Measurements from ENCODE around the gene DGAT2L6. TPM values are rescaled to one million over a fixed set of nuclear protein-coding genes. Genes with fewer than 3 reads are reported as not detected.

The DGAT2L6 gene
- total and polyA plus RNA-seq, 8 donors = not detected

- 47 to 62% methylated on average over 2 of the region's 2 CpGs for WGBS, 2 donors
Measured at GRCh38 chrX:70252491-70252890, 75.2 kb downstream of the DGAT2L6 start.

GRCh38 chrX:70253377-70254062 is 76.2 kb downstream of the DGAT2L6 start:
- no peak for ATAC-seq
- intact Hi-C loops (cut with DNase I) = no loop called here
- Histone ChIP-seq H3K27me3 (peaks cover 0 to 14% (median 0%) of the 10 kb centered on the region in 4 donors), H3K36me3 (no peaks in the 10 kb centered on the region), H3K4me1 (no peaks in the 10 kb centered on the region), H3K27ac (no peak overlapping the region), H3K4me3 (no peak overlapping the region), H3K9me3 (no peaks in the 10 kb centered on the region)
- no peak for TF ChIP-seq CTCF (IDR thresholded peaks at IDR 0.05)
- no peak for DNase-seq
- FAIRE-seq = no peak
- 77 to 84% methylated on average over 3 of the region's 3 CpGs for WGBS, 2 donors

More at GRCh38 chrX:70252491-70252890, 75.2 kb downstream of the DGAT2L6 start:
- H3K27me3 ChIP-seq = peaks cover 0 to 19% (median 0%) of the 10 kb centered on the region in 4 donors
- DNase-seq = no peak
- no peaks in the 10 kb centered on the region for H3K36me3 ChIP-seq
- no peak for ATAC-seq
- H3K4me3 ChIP-seq = no peak overlapping the region
- intact Hi-C loops (cut with DNase I) = no loop called here
- no peaks in the 10 kb centered on the region for H3K9me3 ChIP-seq
- H3K4me1 ChIP-seq = no peaks in the 10 kb centered on the region
- H3K27ac ChIP-seq = no peak overlapping the region
- FAIRE-seq = no peak
- TF ChIP-seq CTCF (IDR thresholded peaks at IDR 0.05) = no peak

- intact Hi-C loops (cut with DNase I) = no loop called here
- peaks cover 0 to 14% (median 0%) of the 10 kb centered on the region in 4 donors for H3K27me3 ChIP-seq
- H3K27ac ChIP-seq = no peak overlapping the region
- H3K4me1 ChIP-seq = no peaks in the 10 kb centered on the region
- 82 to 91% methylated on average over 1 of the region's 1 CpG for WGBS, 2 donors
- no peak overlapping the region for H3K4me3 ChIP-seq
- no peaks in the 10 kb centered on the region for H3K36me3 ChIP-seq
- H3K9me3 ChIP-seq = no peaks in the 10 kb centered on the region
- FAIRE-seq (no peak), ATAC-seq (no peak), DNase-seq (no peak)
- TF ChIP-seq CTCF (IDR thresholded peaks at IDR 0.05) = no peak
Measured at GRCh38 chrX:70254063-70254400, 76.7 kb downstream of the DGAT2L6 start.

GRCh38 chrX:70254909-70255308 is 77.6 kb downstream of the DGAT2L6 start:
- H3K36me3 ChIP-seq = no peaks in the 10 kb centered on the region
- H3K4me3 ChIP-seq = no peak overlapping the region
- ATAC-seq (no peak), DNase-seq (no peak), FAIRE-seq (no peak)
- H3K27me3 ChIP-seq = peaks cover 0 to 14% (median 0%) of the 10 kb centered on the region in 4 donors
- TF ChIP-seq CTCF (IDR thresholded peaks at IDR 0.05) = no peak
- H3K9me3 ChIP-seq = no peaks in the 10 kb centered on the region
- 87 to 96% methylated on average over 3 of the region's 3 CpGs for WGBS, 2 donors
- H3K27ac ChIP-seq = no peak overlapping the region
- intact Hi-C loops (cut with DNase I) = no loop called here
- H3K4me1 ChIP-seq = no peaks in the 10 kb centered on the region

Other genes starting within 250 kb of the DGAT2L6 start
- gene AWAT2, start 127.5 kb upstream of the DGAT2L6 start, total RNA-seq = not detected
- not detected for gene AWAT2, start 127.5 kb upstream of the DGAT2L6 start, polyA plus RNA-seq
- not detected for gene OTUD6A, start 115.0 kb upstream of the DGAT2L6 start, total RNA-seq
- not detected for gene OTUD6A, start 115.0 kb upstream of the DGAT2L6 start, polyA plus RNA-seq
- 10 to 100 TPM; 42.5 to 68.8 (median 52.1) TPM for gene IGBP1, start 44.0 kb upstream of the DGAT2L6 start, total RNA-seq
- gene IGBP1, start 44.0 kb upstream of the DGAT2L6 start, polyA plus RNA-seq = 10 to 100 TPM; 44.8 to 45.8 TPM
- not detected for gene AWAT1, start 57.2 kb downstream of the DGAT2L6 start, total RNA-seq
- gene AWAT1, start 57.2 kb downstream of the DGAT2L6 start, polyA plus RNA-seq = not detected
- under 1 TPM in 2 of 6 donors, not detected in 4; 0.20 to 0.32 TPM for gene P2RY4, start 82.7 kb downstream of the DGAT2L6 start, total RNA-seq
- under 1 TPM; 0.09 to 0.11 TPM for gene P2RY4, start 82.7 kb downstream of the DGAT2L6 start, polyA plus RNA-seq
- gene ARR3, start 90.9 kb downstream of the DGAT2L6 start, total RNA-seq = not detected
- not detected for gene ARR3, start 90.9 kb downstream of the DGAT2L6 start, polyA plus RNA-seq
- not detected for gene RAB41, start 104.7 kb downstream of the DGAT2L6 start, total RNA-seq
- not detected for gene RAB41, start 104.7 kb downstream of the DGAT2L6 start, polyA plus RNA-seq
- 10 to 100 TPM in 4 of 6 donors, 1 to 10 TPM in 2; 7.4 to 18.3 (median 12.4) TPM for gene PDZD11, start 112.4 kb downstream of the DGAT2L6 start, total RNA-seq
- gene PDZD11, start 112.4 kb downstream of the DGAT2L6 start, polyA plus RNA-seq = 10 to 100 TPM; 28.7 to 30.9 TPM
- under 1 TPM in 5 of 6 donors, not detected in 1; 0.09 to 0.72 (median 0.29) TPM for gene KIF4A, start 112.6 kb downstream of the DGAT2L6 start, total RNA-seq
- gene KIF4A, start 112.6 kb downstream of the DGAT2L6 start, polyA plus RNA-seq = under 1 TPM; 0.04 to 0.09 TPM
- not detected for gene GDPD2, start 245.8 kb downstream of the DGAT2L6 start, total RNA-seq
- not detected for gene GDPD2, start 245.8 kb downstream of the DGAT2L6 start, polyA plus RNA-seq